Measurements from ENCODE around the gene KANTR. TPM values are rescaled to one million over a fixed set of nuclear protein-coding genes. Genes with fewer than 3 reads are reported as not detected.

Gene KANTR
- total and polyA plus RNA-seq, 2 of the 4 experiments (the other 2 are of a cell fraction): 1.6 to 6.3 TPM

DNA sequence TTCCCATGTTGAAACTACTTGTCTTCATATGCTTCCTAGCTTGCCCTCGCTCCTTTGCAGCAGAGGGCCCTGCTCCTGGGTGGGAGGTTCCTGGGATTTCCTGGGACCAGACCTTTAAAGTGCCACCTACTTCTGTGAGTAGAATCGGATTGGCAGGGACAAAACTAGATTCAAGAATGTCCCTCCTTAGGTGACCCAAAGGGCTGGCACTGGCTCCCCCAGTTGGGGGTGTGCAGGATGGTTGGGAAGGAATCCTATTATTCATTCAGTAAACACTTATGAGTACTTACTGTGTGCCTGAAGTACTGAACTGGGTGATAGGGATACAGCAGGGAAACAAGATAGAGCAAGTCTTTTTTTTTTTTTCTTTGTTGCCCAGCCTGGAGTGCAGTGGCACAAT lies 2.6 kb upstream of the KANTR start:
- no peak overlapping the region for H3K18ac ChIP-seq (ENCODE audit: low read depth, low read length)
- H3K23ac ChIP-seq (ENCODE audit: low read depth, low read length): no peak overlapping the region
- ChIA-PET POLR2A (ENCODE audit: unreplicated experiment) (no interaction called here), CTCF (no interaction called here)
- no TSS peak for BruUV-seq (replicated peaks)
- H3K4ac ChIP-seq (ENCODE audit: low read depth, low read length): no peak overlapping the region
- TF ChIP-seq, protein P1, sequence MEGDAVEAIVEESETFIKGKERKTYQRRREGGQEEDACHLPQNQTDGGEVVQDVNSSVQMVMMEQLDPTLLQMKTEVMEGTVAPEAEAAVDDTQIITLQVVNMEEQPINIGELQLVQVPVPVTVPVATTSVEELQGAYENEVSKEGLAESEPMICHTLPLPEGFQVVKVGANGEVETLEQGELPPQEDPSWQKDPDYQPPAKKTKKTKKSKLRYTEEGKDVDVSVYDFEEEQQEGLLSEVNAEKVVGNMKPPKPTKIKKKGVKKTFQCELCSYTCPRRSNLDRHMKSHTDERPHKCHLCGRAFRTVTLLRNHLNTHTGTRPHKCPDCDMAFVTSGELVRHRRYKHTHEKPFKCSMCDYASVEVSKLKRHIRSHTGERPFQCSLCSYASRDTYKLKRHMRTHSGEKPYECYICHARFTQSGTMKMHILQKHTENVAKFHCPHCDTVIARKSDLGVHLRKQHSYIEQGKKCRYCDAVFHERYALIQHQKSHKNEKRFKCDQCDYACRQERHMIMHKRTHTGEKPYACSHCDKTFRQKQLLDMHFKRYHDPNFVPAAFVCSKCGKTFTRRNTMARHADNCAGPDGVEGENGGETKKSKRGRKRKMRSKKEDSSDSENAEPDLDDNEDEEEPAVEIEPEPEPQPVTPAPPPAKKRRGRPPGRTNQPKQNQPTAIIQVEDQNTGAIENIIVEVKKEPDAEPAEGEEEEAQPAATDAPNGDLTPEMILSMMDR (conservative IDR thresholded peaks at IDR 0.05; ENCODE audit: low read depth, low read length): no peak
- TF ChIP-seq RAD21 (IDR thresholded peaks at IDR 0.05; ENCODE audit: low read length): no peak
- TF ChIP-seq RCOR1 (IDR thresholded peaks at IDR 0.05; ENCODE audit: insufficient replicate concordance, low read length): no peak
- TF ChIP-seq FOS (IDR thresholded peaks at IDR 0.05; ENCODE audit: low read depth, low read length): no peak
- TF ChIP-seq, protein P2, sequence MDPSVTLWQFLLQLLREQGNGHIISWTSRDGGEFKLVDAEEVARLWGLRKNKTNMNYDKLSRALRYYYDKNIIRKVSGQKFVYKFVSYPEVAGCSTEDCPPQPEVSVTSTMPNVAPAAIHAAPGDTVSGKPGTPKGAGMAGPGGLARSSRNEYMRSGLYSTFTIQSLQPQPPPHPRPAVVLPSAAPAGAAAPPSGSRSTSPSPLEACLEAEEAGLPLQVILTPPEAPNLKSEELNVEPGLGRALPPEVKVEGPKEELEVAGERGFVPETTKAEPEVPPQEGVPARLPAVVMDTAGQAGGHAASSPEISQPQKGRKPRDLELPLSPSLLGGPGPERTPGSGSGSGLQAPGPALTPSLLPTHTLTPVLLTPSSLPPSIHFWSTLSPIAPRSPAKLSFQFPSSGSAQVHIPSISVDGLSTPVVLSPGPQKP (IDR thresholded peaks at IDR 0.05; ENCODE audit: borderline replicate concordance, low read depth, low read length): no peak
- no peak for TF ChIP-seq BHLHE40 (IDR thresholded peaks at IDR 0.05; ENCODE audit: low read depth, low read length)
- TF ChIP-seq, protein P3, sequence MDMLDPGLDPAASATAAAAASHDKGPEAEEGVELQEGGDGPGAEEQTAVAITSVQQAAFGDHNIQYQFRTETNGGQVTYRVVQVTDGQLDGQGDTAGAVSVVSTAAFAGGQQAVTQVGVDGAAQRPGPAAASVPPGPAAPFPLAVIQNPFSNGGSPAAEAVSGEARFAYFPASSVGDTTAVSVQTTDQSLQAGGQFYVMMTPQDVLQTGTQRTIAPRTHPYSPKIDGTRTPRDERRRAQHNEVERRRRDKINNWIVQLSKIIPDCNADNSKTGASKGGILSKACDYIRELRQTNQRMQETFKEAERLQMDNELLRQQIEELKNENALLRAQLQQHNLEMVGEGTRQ (IDR thresholded peaks at IDR 0.05; ENCODE audit: low read depth, low read length): no peak
- no peak overlapping the region for H3K27ac ChIP-seq (ENCODE audit: insufficient read depth, low read length)
- in situ Hi-C loops (cut with MboI; ENCODE audit: low sequenced_read_pairs) (no loop called here), intact Hi-C loops (cut with micrococcal nuclease) (loop anchor here (5.0 kb wide), 1 partner anchor 131 kb away; no protein-coding TSS in a partner anchor), dilution Hi-C loops (cut with HindIII; ENCODE audit: low sequenced_read_pairs, unreplicated experiment) (no loop called here)
- H3K9ac ChIP-seq (ENCODE audit: low read depth, low read length): no peak overlapping the region
- no peak overlapping the region for H2AFZ ChIP-seq (replicated peaks; ENCODE audit: low read length, poor library complexity)
- H4K5ac ChIP-seq (ENCODE audit: low read depth, low read length): no peak overlapping the region
- no peak overlapping the region for H3K4me2 ChIP-seq (ENCODE audit: low read depth, low read length)
- H2AK5ac ChIP-seq (ENCODE audit: low read depth, low read length): no peak overlapping the region
- H2BK120ac ChIP-seq (ENCODE audit: low read depth, low read length): no peak overlapping the region
- ATAC-seq (ENCODE audit: low read depth) (no peak), DNase-seq (no peak)
- no peak overlapping the region for H2BK20ac ChIP-seq (ENCODE audit: low read depth, low read length)
- H3K9me1 ChIP-seq (ENCODE audit: insufficient read depth, low read length): no peaks in the 10 kb centered on the region
- peaks cover 6% of the 10 kb centered on the region; the same call in 1 of the 2 replicates for H4K20me1 ChIP-seq (ENCODE audit: insufficient read depth, low read length)
- H3K36me3 ChIP-seq (ENCODE audit: control insufficient read depth, insufficient read depth, low read length): peaks cover 12% of the 10 kb centered on the region; the same call in 1 of the 2 replicates
- no peaks in the 10 kb centered on the region for H3K9me3 ChIP-seq (ENCODE audit: control insufficient read depth, insufficient read depth, low read length)
- H3K79me1 ChIP-seq (ENCODE audit: low read depth in 1 of 2, low read length in 2 of 2): peaks cover 5 to 14% of the 10 kb centered on the region in 2 experiments; a peak in 3 of 4 replicates
- no CpG with 5 or more reads among the region's 2 CpGs for WGBS, 2 experiments (ENCODE audit: extremely low coverage in 2 of 2, insufficient read length in 1 of 2)
- H2AK9ac ChIP-seq (replicated peaks; ENCODE audit: low read depth, low read length, poor library complexity): no peak overlapping the region
- no peak overlapping the region for H2BK5ac ChIP-seq (ENCODE audit: low read depth, low read length, poor library complexity, severe bottlenecking)
- H3K14ac ChIP-seq (replicated peaks; ENCODE audit: low read depth, low read length): no peak overlapping the region
- H2BK15ac ChIP-seq (ENCODE audit: low read depth, low read length): no peak overlapping the region
- H3K27me3 ChIP-seq (ENCODE audit: control insufficient read depth, insufficient read depth, low read length): peaks cover 3% of the 10 kb centered on the region; the same call in 1 of the 2 replicates
- no peak overlapping the region for H4K8ac ChIP-seq (ENCODE audit: low read depth in 2 of 2, low read length in 2 of 2)
- no peak overlapping the region for H3K4me3 ChIP-seq (ENCODE audit: insufficient read depth, low read depth, low read length)
- H4K91ac ChIP-seq (ENCODE audit: insufficient read depth, low read depth, low read length): no peak overlapping the region
- no peak overlapping the region for H3K56ac ChIP-seq (ENCODE audit: extremely low read depth, insufficient read depth, low read length)
- no peaks in the 10 kb centered on the region for H3K4me1 ChIP-seq (ENCODE audit: control insufficient read depth, insufficient read depth, low read length)
